SK-N-SH (cell line): ENCODE results near the gene UVRAG. TPM values are rescaled to one million over a fixed set of nuclear protein-coding genes. Genes with fewer than 3 reads are reported as not detected.

Source experiments
- CTCF ChIA-PET: fragments of 300-600, 350-600 bp; formaldehyde crosslinking; extraction: SDS; loops from one replicate; lab custom pipeline; 2021; lab: Yijun Ruan, JAX
- POLR2A ChIA-PET: fragments of 350-600 bp; sonication (Branson Sonifier 250); formaldehyde crosslinking; extraction: SDS; loops from one replicate; lab custom pipeline; 2020; ENCODE audit warnings: antibody characterized with exemption, inconsistent platforms; lab: Yijun Ruan, JAX
- DNase-seq: peaks from one replicate; pipeline ENCODE4 v3.0.0; 2012
- H2AFZ ChIP-seq: fragments of 200-600 bp; sonication (generic); 2 replicates; pipeline ENCODE4 v1.8.1; 2016; ENCODE audit warnings: antibody characterized with exemption, mild to moderate bottlenecking, low read depth
- H3F3A ChIP-seq: fragments of 200-600 bp; sonication (generic); replicated peaks from 2 replicates; pipeline ENCODE3; 2016; ENCODE audit warnings: antibody characterized with exemption, mild to moderate bottlenecking; ENCODE audit not compliant: insufficient read depth
- H3K27ac ChIP-seq, 2 experiments: fragments of 200-500 bp in 1 of 2; fragments of 200-600 bp in 1 of 2; sonication (Bioruptor generic) in 1 of 2; sonication (generic), shearing (Covaris generic) in 1 of 2; 2 replicates each; pipeline versions ENCODE4 v1.5.1 to v1.6.1; 2014 to 2016; ENCODE audit warnings: low read depth in 2 of 2, inconsistent platforms in 1 of 2, low read length in 1 of 2, mild to moderate bottlenecking in 1 of 2, mixed read lengths in 1 of 2
- H3K27me3 ChIP-seq: fragments of 200-600 bp; sonication (generic), shearing (Covaris generic); 2 replicates; pipeline ENCODE4 v1.6.1; 2016; ENCODE audit warnings: mixed run types; ENCODE audit not compliant: insufficient read depth
- H3K36me3 ChIP-seq, 2 experiments: fragments of 200-500 bp in 1 of 2; fragments of 200-600 bp in 1 of 2; sonication (Bioruptor generic) in 1 of 2; sonication (generic) in 1 of 2; replicated peaks in 1 of 2; 2 replicates each; pipeline versions ENCODE3 to v1.5.1; 2014 to 2016; ENCODE audit warnings: low read length in 1 of 2, mild to moderate bottlenecking in 1 of 2; ENCODE audit not compliant: insufficient read depth in 2 of 2, control insufficient read depth in 1 of 2
- H3K4me1 ChIP-seq, 2 experiments: fragments of 200-500 bp in 1 of 2; fragments of 200-600 bp in 1 of 2; sonication (Bioruptor generic) in 1 of 2; sonication (generic), shearing (Covaris generic) in 1 of 2; 2 replicates each; pipeline versions ENCODE4 v1.5.1 to v1.6.1; 2014 to 2016; ENCODE audit warnings: low read depth in 1 of 2, low read length in 1 of 2, mixed run types in 1 of 2; ENCODE audit not compliant: insufficient read depth in 2 of 2, control insufficient read depth in 1 of 2
- H3K4me2 ChIP-seq: fragments of 200-600 bp; sonication (generic), shearing (Covaris generic); 2 replicates; pipeline ENCODE4 v1.6.1; 2017; ENCODE audit warnings: mixed run types
- H3K4me3 ChIP-seq, 2 experiments: fragments of 200-500 bp in 1 of 2; fragments of 200-600 bp in 1 of 2; sonication (Bioruptor generic) in 1 of 2; sonication (generic), shearing (Covaris generic) in 1 of 2; 2 replicates each; pipeline versions ENCODE4 v1.5.1 to v1.8.1; 2014 to 2016; ENCODE audit warnings: low read depth in 2 of 2, inconsistent platforms in 1 of 2, low read length in 1 of 2, mild to moderate bottlenecking in 1 of 2, mixed read lengths in 1 of 2, moderate library complexity in 1 of 2
- H3K79me2 ChIP-seq: fragments of 200-600 bp; sonication (generic); 2 replicates; pipeline ENCODE4 v1.8.1; 2017; ENCODE audit warnings: mild to moderate bottlenecking; ENCODE audit not compliant: insufficient read depth
- H3K9ac ChIP-seq: fragments of 200-600 bp; sonication (generic); 2 replicates; pipeline ENCODE4 v1.6.1; 2017; ENCODE audit warnings: mixed run types
- H3K9me2 ChIP-seq: fragments of 200-600 bp; sonication (generic); 2 replicates; pipeline ENCODE4 v1.6.1; 2017; ENCODE audit warnings: mixed run types
- H3K9me3 ChIP-seq: fragments of 200-600 bp; sonication (generic); 2 replicates; pipeline ENCODE4 v1.6.1; 2017; ENCODE audit warnings: mixed run types, mild to moderate bottlenecking, moderate library complexity
- H4K20me1 ChIP-seq: fragments of 200-600 bp; sonication (generic); 2 replicates; pipeline ENCODE4 v1.6.1; 2017; ENCODE audit warnings: mild to moderate bottlenecking, mixed run types; ENCODE audit not compliant: insufficient read depth
- EP300 ChIP-seq, 2 experiments: IDR thresholded peaks; 2 replicates each; pipeline versions ENCODE4 v1.4.0 to v1.6.1; 2012; ENCODE audit warnings: borderline replicate concordance in 1 of 2, low read depth in 1 of 2, low read length in 1 of 2
- EZH2phosphoT487 ChIP-seq: fragments of 200-600 bp; sonication (generic); IDR thresholded peaks from 2 replicates; pipeline ENCODE4 v1.6.1; 2017; ENCODE audit warnings: low read depth, mixed run types, mild to moderate bottlenecking, antibody characterized with exemption, moderate library complexity, borderline replicate concordance
- GATA2 ChIP-seq: sonication (generic); formaldehyde crosslinking; IDR thresholded peaks from 2 replicates; pipeline ENCODE4 v1.5.0; 2020; ENCODE audit warnings: mild to moderate bottlenecking, missing genetic modification reagents
- NFIC ChIP-seq: IDR thresholded peaks from 2 replicates; pipeline ENCODE4 v1.4.0; 2012; ENCODE audit warnings: borderline replicate concordance
- PBX3 ChIP-seq: IDR thresholded peaks from 2 replicates; pipeline ENCODE4; 2012
- POLR2AphosphoS5 ChIP-seq: IDR thresholded peaks from 2 replicates; pipeline ENCODE4 v1.6.1; 2012; ENCODE audit warnings: low read depth, low read length
- RAD21 ChIP-seq: IDR thresholded peaks from 2 replicates; pipeline ENCODE4 v1.6.1; 2012; ENCODE audit warnings: mild to moderate bottlenecking, low read length
- RCOR1 ChIP-seq: fragments of 150-350 bp; IDR thresholded peaks from 2 replicates; pipeline ENCODE4 v1.6.1; 2017; ENCODE audit warnings: antibody characterized with exemption, low read length
- RXRA ChIP-seq: IDR thresholded peaks from 2 replicates; pipeline ENCODE4 v1.4.0; 2012; ENCODE audit warnings: low read depth, mild to moderate bottlenecking, borderline replicate concordance
- SIN3A ChIP-seq: IDR thresholded peaks from 2 replicates; pipeline ENCODE4 v1.6.1; 2012; ENCODE audit warnings: low read depth, mild to moderate bottlenecking, low read length, moderate library complexity, borderline replicate concordance
- USF2 ChIP-seq: fragments of 150-350 bp; IDR thresholded peaks from 2 replicates; pipeline ENCODE4 v1.6.1; 2017; ENCODE audit warnings: antibody characterized with exemption, low read length, low read depth, borderline replicate concordance
- YY1 ChIP-seq: IDR thresholded peaks from 2 replicates; pipeline ENCODE4 v1.4.0; 2012; ENCODE audit warnings: low read depth, mild to moderate bottlenecking
- ZBTB33 ChIP-seq: IDR thresholded peaks from 2 replicates; pipeline ENCODE4 v1.4.0; 2012; ENCODE audit warnings: low read depth, borderline replicate concordance
- WGBS: methylation state at CpG from one replicate; pipeline ENCODE4 v1.1.6; 2017; ENCODE audit warnings: low lambda C conversion rate; 5-methylcytosine and 5-hydroxymethylcytosine counted together
- polyA plus RNA-seq, 3 experiments: library from polyadenylated mRNA; depleted of rRNA; stranded (reverse); fragments of >200 nt; gene quantifications; 2 replicates each; pipeline ENCODE4 v1.2.3, GENCODE V29; 2012
- TF ChIP-seq, protein P1 (sequence below): IDR thresholded peaks from 2 replicates; pipeline ENCODE4 v1.4.0; 2012; ENCODE audit warnings: low read depth, borderline replicate concordance

UVRAG gene
- polyA plus RNA-seq, 1 of the 3 experiments (the other 2 are of a cell fraction), result 5.8 TPM

DNA sequence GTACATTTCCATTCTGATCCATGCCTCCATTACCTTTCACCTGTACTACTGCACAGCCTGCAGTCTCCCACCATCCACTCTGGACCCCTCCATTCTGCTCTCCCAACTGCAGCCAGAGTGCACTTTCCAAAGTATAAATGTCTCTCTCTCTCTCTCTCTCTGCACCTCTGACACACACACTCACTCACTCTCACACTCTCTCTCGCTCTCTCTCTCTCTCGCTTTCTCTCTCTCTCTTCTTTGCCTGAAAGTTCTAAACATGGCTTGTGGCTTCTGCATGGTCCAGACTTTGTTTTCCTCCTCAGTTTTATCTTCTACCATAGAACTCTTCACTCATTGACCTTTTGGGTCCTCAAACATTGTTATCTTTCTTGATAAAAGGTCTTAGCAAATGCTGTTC lies 314.7 kb downstream of the UVRAG start (continued):
- no peak for TF ChIP-seq PBX3
- TF ChIP-seq, all 33 proteins: peak for 0

DNA sequence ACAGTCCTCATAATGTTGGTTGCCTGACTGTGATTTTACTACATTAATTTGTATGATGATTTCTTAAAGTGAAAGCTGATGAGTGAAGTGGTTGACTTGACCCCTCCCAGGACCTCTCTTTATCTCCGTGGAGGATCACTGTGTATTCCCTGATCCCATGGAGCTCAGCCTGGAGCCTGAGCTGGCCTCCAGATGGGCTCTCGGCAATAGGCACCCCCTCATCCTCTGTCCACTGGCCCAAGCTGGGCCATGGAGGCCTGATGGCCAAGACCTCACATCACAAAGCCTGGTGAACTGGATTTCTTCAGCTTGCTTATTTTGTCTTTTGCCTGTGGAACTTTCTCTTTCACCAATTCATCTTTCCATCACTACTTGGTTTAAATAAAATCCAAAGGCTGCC lies 316.1 kb downstream of the UVRAG start:
- CTCF ChIA-PET, result interaction anchor here (0.9 to 5.4 kb wide), 3 partner anchors 11 to 234 kb away, joined by 3 to 24 read pairs (median 6); partner anchors contain the start of gene WNT11
- POLR2A ChIA-PET, result interaction anchor here (1.2 kb wide), 1 partner anchor 12 kb away, joined by 3 read pairs; no protein-coding TSS in a partner anchor

More for the DNA sequence above, 316.1 kb downstream of the UVRAG start:
- no peak for TF ChIP-seq RCOR1
- no peak for TF ChIP-seq NFIC
- no peak for TF ChIP-seq GATA2 (CRISPR knock-in tag)
- TF ChIP-seq, protein P1, sequence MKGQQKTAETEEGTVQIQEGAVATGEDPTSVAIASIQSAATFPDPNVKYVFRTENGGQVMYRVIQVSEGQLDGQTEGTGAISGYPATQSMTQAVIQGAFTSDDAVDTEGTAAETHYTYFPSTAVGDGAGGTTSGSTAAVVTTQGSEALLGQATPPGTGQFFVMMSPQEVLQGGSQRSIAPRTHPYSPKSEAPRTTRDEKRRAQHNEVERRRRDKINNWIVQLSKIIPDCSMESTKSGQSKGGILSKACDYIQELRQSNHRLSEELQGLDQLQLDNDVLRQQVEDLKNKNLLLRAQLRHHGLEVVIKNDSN, result no peak
- TF ChIP-seq SIN3A, result no peak
- no peak for TF ChIP-seq EP300 (IDR thresholded peaks at IDR 0.05; ENCODE audit: borderline replicate concordance in 1 of 2, low read depth in 1 of 2, low read length in 1 of 2)
- TF ChIP-seq POLR2AphosphoS5, result no peak
- no peak for TF ChIP-seq USF2
- no peak for TF ChIP-seq RAD21
- TF ChIP-seq RXRA, result no peak
- TF ChIP-seq ZBTB33, result no peak
- TF ChIP-seq YY1, result no peak
- TF ChIP-seq EZH2phosphoT487, result no peak
- no peaks in the 10 kb centered on the region for H3K36me3 ChIP-seq
- 73% methylated on average over 2 of the region's 2 CpGs for WGBS
- H3K9me2 ChIP-seq, result no peaks in the 10 kb centered on the region
- no peaks in the 10 kb centered on the region for H3K27me3 ChIP-seq
- no peaks in the 10 kb centered on the region for H3K79me2 ChIP-seq
- DNase-seq, result peak; percentile 50
- H4K20me1 ChIP-seq, result no peaks in the 10 kb centered on the region
- peaks cover 3% of the 10 kb centered on the region for H3F3A ChIP-seq
- H3K4me3 ChIP-seq, result no peak overlapping the region
- no peak overlapping the region for H2AFZ ChIP-seq
- H3K9me3 ChIP-seq, result no peaks in the 10 kb centered on the region
- H3K4me2 ChIP-seq, result no peak overlapping the region
- H3K9ac ChIP-seq, result no peak overlapping the region
- peak overlapping the region in 1 of 2 experiments; percentile 8; a peak in 1 of 4 replicates for H3K27ac ChIP-seq
- H3K4me1 ChIP-seq, result peaks cover 0 to 21% of the 10 kb centered on the region in 2 experiments; a peak in 2 of 4 replicates
